CD4-positive, alpha-beta T cell treated with Interleukin-15 for 1 hour (primary cell): ENCODE results near the gene SERINC4.

ENCODE experiments used
- DNase-seq: peaks from one replicate; pipeline ENCODE4 v3.0.0-alpha.2; 2020

The SERINC4 gene

DNA sequence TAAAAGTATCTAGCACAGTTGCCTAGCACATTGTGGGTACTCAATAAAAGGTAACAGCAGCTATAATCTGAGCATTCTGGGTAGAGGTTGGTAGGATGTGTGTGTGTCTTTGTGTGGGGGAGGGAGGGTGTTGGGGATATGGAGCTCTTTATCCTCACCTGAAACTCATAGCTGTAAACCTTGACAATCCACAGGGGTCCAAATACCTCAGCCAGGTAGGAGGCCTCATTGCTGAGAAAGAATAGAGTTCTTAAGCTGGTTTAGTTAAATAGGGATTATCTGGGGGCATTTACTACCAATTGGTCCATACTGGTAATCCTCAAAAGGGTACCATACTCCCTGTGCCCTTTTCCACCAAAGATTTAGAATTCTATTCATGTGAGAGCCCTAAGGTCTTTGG is 4.0 kb downstream of the SERINC4 start:
- no peak for DNase-seq

DNA sequence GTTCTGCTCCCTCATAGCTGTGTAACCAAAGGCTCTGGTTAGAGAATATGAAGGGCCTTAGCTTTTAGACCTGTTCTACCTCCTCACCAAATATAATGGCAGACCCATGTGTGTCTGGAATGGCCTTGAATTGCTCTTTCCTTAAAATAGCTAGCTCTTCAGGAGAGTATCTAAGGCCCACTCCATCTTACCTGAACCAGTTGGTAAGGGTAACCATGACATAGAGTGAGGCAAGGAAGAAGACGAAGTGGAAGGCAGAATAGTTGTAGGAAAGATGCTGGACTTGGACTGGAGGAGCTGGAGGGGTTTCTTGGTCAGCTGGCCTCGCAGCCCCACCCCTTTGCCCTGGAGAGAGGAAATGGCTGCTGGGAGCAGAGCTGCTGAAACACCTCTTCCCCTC is 4.8 kb downstream of the SERINC4 start:
- no peak for DNase-seq

DNA sequence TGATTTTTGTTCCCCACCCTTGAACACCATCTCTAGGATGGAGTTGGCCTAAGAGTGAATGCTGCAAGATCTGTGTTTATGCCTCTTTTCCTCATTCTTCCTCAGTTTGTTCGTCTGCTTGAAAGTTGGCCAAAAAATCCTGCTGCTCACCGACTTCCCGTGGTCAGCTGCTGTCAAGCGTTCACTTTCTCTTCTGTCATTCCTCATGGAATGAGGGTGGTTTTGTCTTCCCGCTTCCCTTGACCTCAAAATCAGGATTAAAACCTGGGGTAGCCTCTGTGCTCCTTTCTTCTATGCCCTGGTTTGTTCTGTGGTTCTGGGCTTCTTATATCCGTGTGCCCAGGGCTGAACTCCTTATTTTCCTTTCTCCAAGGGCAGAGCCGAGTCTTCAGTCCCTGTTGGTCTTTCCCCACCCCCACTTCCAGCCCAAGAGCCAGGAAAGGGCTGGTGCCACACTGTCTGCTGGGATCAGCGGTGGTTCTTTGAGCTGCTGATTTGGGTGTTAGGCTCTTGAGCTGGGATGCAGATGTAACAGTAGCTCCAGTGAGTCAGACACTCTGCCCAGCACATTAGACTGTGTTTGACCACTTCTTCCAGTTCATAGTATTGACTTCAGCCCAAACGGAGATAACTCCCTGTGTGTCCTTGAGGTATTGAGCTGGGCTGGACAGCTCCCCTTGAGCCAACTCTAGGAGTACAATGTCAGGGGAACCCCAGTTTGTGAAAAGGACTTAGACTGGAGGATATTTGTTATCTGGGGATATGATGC is 5.6 kb downstream of the SERINC4 start:
- DNase-seq = no peak

DNA sequence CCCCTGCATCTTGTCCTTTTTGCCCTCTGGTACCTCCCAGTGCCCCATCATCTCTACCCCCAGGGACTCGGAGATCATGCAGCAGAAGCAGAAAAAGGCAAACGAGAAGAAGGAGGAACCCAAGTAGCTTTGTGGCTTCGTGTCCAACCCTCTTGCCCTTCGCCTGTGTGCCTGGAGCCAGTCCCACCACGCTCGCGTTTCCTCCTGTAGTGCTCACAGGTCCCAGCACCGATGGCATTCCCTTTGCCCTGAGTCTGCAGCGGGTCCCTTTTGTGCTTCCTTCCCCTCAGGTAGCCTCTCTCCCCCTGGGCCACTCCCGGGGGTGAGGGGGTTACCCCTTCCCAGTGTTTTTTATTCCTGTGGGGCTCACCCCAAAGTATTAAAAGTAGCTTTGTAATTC is 6.4 kb downstream of the SERINC4 start:
- no peak for DNase-seq

DNA sequence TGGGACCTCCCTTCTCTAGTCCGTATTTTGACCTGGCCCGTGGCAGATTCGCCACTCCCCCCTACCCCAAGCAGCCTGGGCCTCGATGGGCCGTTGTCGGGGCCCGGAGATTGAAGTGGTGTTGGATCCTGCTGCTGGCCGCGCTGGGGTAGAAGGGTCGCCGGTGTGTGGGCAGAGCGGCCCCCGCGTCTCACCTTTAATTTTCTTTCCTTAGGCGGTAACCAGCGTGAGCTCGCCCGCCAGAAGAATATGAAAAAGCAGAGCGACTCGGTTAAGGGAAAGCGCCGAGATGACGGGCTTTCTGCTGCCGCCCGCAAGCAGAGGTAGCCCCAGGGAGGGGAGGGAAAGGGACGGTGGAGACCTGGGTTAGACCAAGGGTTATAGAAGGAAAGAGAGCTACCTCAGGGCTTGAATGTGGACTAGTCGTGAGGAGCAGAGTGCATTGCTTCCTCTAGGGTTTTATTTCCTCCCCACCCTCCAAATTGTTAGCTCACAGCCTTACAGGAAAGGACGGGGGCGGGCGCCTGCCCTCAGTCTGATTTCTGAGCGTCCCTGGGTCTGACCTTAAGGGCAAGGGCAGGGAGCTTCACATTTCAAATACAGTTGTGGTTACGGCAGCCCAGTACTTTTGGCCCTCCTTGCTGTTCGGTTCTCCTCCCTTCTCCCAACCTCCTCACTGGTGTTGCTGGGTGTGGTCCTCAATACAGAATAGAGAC is 7.1 kb downstream of the SERINC4 start:
- peak; percentile 46 for DNase-seq

DNA sequence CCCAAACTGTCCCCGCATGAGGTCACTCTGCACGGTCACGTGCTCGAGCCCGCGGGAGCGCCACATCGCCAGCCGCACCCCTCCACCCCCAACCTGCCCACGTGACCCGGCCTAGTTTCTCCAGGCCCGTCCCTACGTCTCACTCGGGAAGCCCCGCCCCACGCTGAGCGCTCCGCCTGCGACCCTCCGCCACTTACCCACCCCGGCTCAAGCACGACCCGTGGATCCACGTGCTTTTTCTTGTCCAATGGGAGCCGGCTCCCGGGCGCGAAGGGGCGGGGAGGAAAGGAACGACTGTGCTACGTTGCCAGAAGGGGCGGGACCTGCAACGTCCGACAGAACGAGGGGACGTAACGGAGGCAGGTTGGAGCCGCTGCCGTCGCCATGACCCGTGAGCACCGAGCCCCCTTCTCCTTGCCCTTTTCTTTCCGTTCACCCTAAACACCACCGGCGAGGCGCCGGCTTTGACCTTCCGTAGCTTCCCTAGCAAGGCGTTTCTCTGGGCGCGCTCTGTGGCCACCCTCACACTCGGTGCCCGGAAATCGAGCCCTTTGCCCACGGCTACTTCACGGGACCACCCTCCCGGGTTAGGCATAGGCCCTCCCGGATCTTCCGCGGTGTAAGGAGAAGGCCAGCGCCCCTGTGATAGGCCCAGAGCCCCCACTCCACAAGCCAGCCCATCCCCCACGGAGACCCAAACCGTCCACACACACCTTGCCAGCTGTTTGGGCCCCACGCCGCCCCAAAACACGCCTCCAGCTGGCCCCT is 7.8 kb downstream of the SERINC4 start, which contains the start of gene SERF2:
Gene SERF2, plus strand, starts transcription at position 328 of the 768 bp plus-strand sequence. Its CDS starts 57 bp downstream, at position 385.
- peak; percentile 100 for DNase-seq

- no peak for DNase-seq
These were observed 10.6 kb downstream of the SERINC4 start for GRCh38 chr15:43789409-43789808.

DNA sequence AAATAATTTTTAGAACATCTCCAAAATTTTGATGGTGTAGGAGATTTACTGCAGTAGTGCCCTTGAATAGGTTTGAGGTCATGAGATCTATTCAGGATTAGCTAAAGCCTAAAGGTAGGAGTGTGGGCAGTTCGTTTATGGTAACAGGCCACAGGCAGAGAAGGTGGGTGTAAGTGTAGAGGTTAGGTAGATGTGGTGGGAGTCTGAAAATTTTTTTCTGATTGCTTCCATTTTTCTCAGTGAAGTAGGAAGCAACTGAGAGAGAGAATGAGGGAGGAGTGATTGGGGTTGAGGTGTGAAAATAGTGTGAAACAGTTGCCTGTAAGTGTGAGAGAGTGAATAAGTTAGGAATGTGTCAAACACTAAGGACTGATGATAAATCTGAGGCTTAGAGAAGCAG is 21.0 kb downstream of the SERINC4 start:
- DNase-seq = no peak

- DNase-seq = peak; percentile 81
These were observed 22.6 kb downstream of the SERINC4 start for GRCh38 chr15:43777267-43777914.

DNA sequence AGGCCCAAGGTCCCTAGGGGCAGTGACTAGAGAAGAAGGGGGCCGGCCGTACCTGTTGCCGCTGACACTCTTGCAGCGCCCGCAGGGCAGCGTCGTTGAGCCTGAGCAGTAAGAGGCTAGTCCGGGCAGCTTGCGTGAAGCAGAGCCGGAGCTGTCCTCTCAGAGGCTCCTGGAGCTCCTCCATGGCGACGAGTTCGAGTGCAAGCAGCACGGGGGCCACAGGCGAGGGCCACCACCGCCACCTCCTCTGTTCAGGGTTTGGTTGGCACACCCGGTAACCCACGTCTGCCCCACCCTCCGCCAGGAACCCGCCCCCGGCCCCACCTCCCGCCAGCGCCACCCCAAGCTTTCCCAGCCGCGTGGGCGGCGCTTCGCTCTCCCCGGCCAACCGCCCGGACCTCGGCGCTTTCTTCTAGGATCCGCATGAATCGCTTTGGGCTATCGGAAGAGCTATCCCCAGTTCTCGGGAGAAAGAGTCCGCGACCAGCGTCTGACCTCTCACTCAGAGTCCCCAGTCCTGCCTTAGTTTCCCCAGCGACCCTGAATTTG is 23.2 kb downstream of the SERINC4 start, which contains the start of gene ELL3:
Gene ELL3, minus strand, starts transcription at position 249 of the 549 bp plus-strand sequence. Its CDS starts 65 bp downstream, at position 184.
- DNase-seq = peak; percentile 78

DNA sequence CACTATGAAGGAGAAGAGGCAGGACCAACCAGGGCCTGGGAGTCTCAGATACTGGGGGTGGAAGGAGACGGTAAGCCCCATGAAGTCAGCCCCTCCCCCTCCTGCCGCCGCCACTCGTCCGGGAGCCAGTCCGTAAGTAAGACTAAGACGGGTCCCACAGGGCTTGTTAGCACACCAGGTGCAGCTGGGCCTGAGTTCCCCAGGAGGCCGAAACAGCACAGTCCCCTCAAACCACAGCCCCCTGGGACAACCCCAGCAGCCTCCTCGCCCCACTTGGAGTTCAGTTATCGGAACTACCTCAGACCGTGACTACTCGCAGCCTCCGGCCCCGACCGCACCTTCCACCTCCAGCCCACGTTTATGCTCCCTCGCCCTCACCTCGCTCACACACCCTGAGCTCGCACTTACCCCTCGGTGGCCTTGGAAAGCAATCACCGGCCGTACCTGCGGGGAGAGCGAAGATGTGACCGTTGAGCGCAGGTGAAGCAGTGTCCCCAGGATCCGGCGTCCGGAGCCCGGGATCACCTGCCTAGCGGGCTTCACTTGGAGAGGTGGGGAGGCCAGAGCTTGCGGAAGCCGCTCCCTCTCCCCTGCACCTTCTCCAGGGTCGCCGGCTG is 23.8 kb downstream of the SERINC4 start:
- peak; percentile 85 for DNase-seq

GRCh38 chr15:43775411-43775965 is 24.5 kb downstream of the SERINC4 start:
- no peak for DNase-seq

GRCh38 chr15:43774062-43774461 is 26.0 kb downstream of the SERINC4 start:
- DNase-seq = no peak

DNA sequence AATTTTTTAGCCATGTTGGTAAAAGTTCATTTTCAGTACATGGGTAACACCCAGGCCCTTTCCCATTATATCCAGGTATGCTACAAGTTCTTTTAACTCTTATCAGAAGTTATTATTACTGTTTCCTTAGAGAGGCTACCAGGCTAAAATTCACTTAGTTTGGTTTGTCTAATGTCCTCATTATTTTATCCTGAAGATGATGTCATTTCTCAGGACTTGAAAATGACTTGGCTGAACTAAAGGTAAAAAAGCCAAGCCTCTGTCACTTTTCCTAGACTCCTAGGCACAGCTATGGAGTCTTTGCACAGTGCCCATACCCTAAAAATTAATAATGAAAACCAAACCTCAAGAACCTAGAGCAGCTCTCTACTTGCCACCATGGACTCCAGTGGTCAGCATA is 27.4 kb downstream of the SERINC4 start:
- DNase-seq = no peak

- DNase-seq = no peak
These were observed 28.2 kb downstream of the SERINC4 start for GRCh38 chr15:43771816-43772215.

DNA sequence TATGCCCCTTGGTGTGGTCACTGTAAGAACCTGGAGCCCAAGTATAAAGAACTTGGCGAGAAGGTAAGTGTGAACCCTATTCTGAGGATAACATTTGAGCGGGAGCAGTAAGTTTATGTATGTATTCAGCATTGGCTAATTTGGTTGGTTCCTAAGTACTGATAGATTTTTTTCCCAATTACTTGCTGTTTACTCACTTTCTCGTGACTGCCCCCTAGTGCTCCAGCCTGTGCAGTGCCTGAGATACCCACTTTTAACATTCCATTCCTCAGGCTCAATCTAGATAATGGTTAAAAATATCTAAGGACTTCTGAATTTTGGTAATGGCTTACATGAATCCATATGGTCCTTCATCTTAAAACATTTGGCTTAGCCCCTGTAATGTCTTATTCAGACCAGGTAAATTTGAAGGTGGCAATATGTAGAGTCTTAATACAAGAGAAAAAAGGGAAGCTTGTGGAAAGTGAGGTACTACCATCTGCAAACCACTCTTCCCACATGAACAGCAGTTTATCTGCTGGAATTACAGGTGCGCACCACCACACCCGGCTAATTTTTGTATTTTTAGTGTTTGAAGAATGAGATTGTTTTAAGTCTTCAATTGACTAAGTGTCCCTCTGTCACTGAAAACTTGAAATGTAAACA is 30.3 kb downstream of the SERINC4 start:
- DNase-seq = peak; percentile 48

GRCh38 chr15:43763819-43764446 is 36.1 kb downstream of the SERINC4 start:
- no peak for DNase-seq

GRCh38 chr15:43762824-43763223 is 37.2 kb downstream of the SERINC4 start:
- no peak for DNase-seq

GRCh38 chr15:43751885-43752284 is 48.1 kb downstream of the SERINC4 start:
- no peak for DNase-seq

GRCh38 chr15:43749690-43750345 is 50.2 kb downstream of the SERINC4 start:
- peak; percentile 60 for DNase-seq
